Panc1 (cell line): ENCODE data around the gene CSTF2T. TPM values are rescaled to one million over a fixed set of nuclear protein-coding genes. Genes with fewer than 3 reads are reported as not detected.
A peak's percentile ranks its signal among the peaks of the same experiment; 100 is the strongest.

Source experiments
- ATAC-seq: fragments of 200-7000 bp; cut with Tn5 transposase; 2 replicates; pipeline ENCODE4 v1.9.1; 2020; ENCODE audit warnings: mild to moderate bottlenecking, moderate library complexity
- Bru-seq: library from RNA; stranded (reverse); fragments of 400-500 nt; gene quantifications from one replicate; lab custom pipeline; 2021; lab: Mats Ljungman, UMichigan
- BruChase-seq, 2 experiments: library from RNA; stranded (reverse); fragments of 400-500 nt; gene quantifications; one replicate each; lab custom pipeline; 2021; lab: Mats Ljungman, UMichigan
- BruUV-seq: library from RNA; stranded (reverse); fragments of 400-500 nt; replicated peaks from 2 replicates; lab custom pipeline; 2021; lab: Mats Ljungman, UMichigan
- CTCF ChIA-PET: fragments of 300-600 bp; sonication (Branson Sonifier 250); formaldehyde crosslinking; loops from one replicate; lab custom pipeline; 2022; ENCODE audit warnings: antibody characterized with exemption; lab: Charles Lee
- POLR2A ChIA-PET: fragments of 300-600 bp; sonication (Branson Sonifier 250); formaldehyde crosslinking; loops from one replicate; lab custom pipeline; 2022; ENCODE audit warnings: antibody characterized with exemption; lab: Charles Lee
- DNase-seq: peaks from one replicate; pipeline ENCODE4 v3.0.0-alpha.2; 2010; ENCODE audit warnings: low read depth, low spot score
- H3K27ac ChIP-seq: 2 replicates; pipeline ENCODE4 v1.5.1; 2011; ENCODE audit warnings: mild to moderate bottlenecking, low read length, inconsistent platforms
- H3K27me3 ChIP-seq: fragments of 200-500 bp; sonication (Bioruptor generic); 2 replicates; pipeline ENCODE4 v1.6.0; 2014; ENCODE audit warnings: low read length, inconsistent platforms; ENCODE audit not compliant: control insufficient read depth, insufficient read depth
- H3K36me3 ChIP-seq: fragments of 200-500 bp; sonication (Bioruptor generic); 2 replicates; pipeline ENCODE4 v1.5.1; 2014; ENCODE audit warnings: inconsistent platforms, mild to moderate bottlenecking, low read length, moderate library complexity; ENCODE audit not compliant: control insufficient read depth, insufficient read depth
- H3K4me1 ChIP-seq: 2 replicates; pipeline ENCODE4 v1.5.1; 2011; ENCODE audit warnings: inconsistent platforms, mild to moderate bottlenecking, low read length, moderate library complexity; ENCODE audit not compliant: control insufficient read depth, insufficient read depth
- H3K4me3 ChIP-seq, 2 experiments: 2 replicates each; pipeline ENCODE4 v1.5.1; 2011 to 2012; ENCODE audit warnings: low read depth in 2 of 2, low read length in 2 of 2, mild to moderate bottlenecking in 2 of 2, inconsistent platforms in 1 of 2, moderate library complexity in 1 of 2
- H3K9me3 ChIP-seq: fragments of 200-500 bp; sonication (Bioruptor generic); 2 replicates; pipeline ENCODE4 v1.5.1; 2014; ENCODE audit warnings: low read depth, mild to moderate bottlenecking, inconsistent platforms, low read length, moderate library complexity; ENCODE audit not compliant: control insufficient read depth, insufficient read depth
- POLR2AphosphoS5 ChIP-seq: IDR thresholded peaks from 2 replicates; pipeline ENCODE4 v1.6.1; 2012; ENCODE audit warnings: mild to moderate bottlenecking, low read depth, low read length, moderate library complexity
- SIN3A ChIP-seq: IDR thresholded peaks from 2 replicates; pipeline ENCODE4 v1.6.1; 2012; ENCODE audit warnings: low read depth, mild to moderate bottlenecking, low read length, moderate library complexity, borderline replicate concordance; ENCODE audit not compliant: insufficient read depth
- TCF7L2 ChIP-seq: IDR thresholded peaks from 2 replicates; pipeline ENCODE4 v1.6.1; 2011; ENCODE audit warnings: mild to moderate bottlenecking, low read depth, low read length, inconsistent platforms
- in situ Hi-C: cut with HindIII; loops from 2 replicates; pipeline ENCODE4 v1.10.0; 2016; ENCODE audit warnings: low sequenced_read_pairs, low pct_unique_long_range_greater_than_20kb
- intact Hi-C: fragments of 100-400 bp; cut with micrococcal nuclease; formaldehyde crosslinking; loops from one replicate; pipeline ENCODE4 v1.10.0; 2022; ENCODE audit not compliant: unreplicated experiment
- long read RNA-seq: library from polyadenylated mRNA; unstranded; transcript quantifications from one replicate; pipeline ENCODE4 v2.0.0, GENCODE V29; 2021; ENCODE audit not compliant: unreplicated experiment
- polyA plus RNA-seq: library from polyadenylated mRNA; unstranded; fragments of >200 nt; gene quantifications from one replicate; pipeline ENCODE4 v1.2.1, GENCODE V29; 2012; ENCODE audit warnings: missing spikeins; ENCODE audit not compliant: insufficient read length
- total RNA-seq: library from RNA; stranded (reverse); gene quantifications from one replicate; pipeline ENCODE4 v1.2.1, GENCODE V29; 2021; ENCODE audit not compliant: unreplicated experiment
- TF ChIP-seq, protein P1 (sequence below), 2 experiments: IDR thresholded peaks; 2 replicates each; pipeline ENCODE4 v1.6.1; 2011 to 2012; ENCODE audit warnings: low read depth in 2 of 2, control low read depth in 1 of 2, low read length in 1 of 2, mild to moderate bottlenecking in 1 of 2, moderate library complexity in 1 of 2; ENCODE audit not compliant: insufficient read depth in 1 of 2
- TF ChIP-seq, protein P2 (sequence below): fragments of 450-650 bp; IDR thresholded peaks from 2 replicates; pipeline ENCODE4 v1.5.1; 2017; ENCODE audit warnings: mild to moderate bottlenecking

The CSTF2T gene, protein sequence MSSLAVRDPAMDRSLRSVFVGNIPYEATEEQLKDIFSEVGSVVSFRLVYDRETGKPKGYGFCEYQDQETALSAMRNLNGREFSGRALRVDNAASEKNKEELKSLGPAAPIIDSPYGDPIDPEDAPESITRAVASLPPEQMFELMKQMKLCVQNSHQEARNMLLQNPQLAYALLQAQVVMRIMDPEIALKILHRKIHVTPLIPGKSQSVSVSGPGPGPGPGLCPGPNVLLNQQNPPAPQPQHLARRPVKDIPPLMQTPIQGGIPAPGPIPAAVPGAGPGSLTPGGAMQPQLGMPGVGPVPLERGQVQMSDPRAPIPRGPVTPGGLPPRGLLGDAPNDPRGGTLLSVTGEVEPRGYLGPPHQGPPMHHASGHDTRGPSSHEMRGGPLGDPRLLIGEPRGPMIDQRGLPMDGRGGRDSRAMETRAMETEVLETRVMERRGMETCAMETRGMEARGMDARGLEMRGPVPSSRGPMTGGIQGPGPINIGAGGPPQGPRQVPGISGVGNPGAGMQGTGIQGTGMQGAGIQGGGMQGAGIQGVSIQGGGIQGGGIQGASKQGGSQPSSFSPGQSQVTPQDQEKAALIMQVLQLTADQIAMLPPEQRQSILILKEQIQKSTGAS
- total RNA-seq (20.8 TPM), Bru-seq, nascent RNA (percentile 89 among the genes with signal in this experiment), BruChase-seq, experiment 1, labeled RNA remaining after a 2-hour chase (percentile 98 among the genes with signal in this experiment), BruChase-seq, experiment 2, labeled RNA remaining after a 6-hour chase (percentile 87 among the genes with signal in this experiment)
- 14.9 TPM for polyA plus RNA-seq
- long read RNA-seq, full-length matches to known transcripts = 17 of 17 reads
- long read RNA-seq, partial matches to known transcripts = 0 of 17 reads
- long read RNA-seq, other reads (novel, unspliced or antisense) = 0 of 17 reads

DNA sequence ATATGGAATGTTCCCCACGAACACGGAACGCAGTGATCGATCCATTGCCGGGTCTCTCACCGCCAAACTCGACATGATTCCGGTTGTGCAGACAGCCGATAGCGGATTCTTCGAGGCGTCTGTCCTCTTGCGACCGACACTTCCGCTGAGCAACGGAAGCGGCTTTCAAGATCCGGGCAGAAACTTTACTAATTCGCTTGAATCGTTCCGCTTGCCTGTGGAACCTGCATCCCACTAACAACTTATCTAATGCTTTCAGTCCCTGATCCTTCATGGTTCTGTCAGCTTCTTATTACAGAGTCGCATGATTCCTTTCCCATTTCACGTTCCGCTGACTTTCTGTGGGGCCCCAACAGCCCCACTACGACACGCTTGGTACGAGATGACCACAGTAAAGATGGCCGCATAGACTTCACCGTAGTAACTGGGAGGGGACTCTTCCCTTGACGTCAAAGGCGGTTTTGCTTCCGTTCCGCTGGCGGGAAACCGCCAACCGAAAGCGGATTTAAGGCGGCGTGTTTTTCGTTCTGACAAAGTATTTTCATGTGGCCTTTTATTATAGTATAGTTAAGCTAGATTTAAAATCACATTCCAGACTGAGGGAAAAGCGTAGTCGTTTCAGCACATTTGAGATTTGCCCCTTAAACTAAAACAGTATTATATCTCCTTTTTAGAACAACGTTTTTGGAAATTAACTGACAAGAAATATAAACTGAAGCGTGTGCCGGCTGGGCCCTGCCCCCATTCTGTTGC lies at the start of gene CSTF2T:
Gene CSTF2T (minus strand): TSS at position 121 of the 753 bp plus-strand sequence. CDS start 46 bp downstream, at position 75.
- H3K4me3 ChIP-seq = peak within 1 kb of the TSS; percentile 98 to 99
- TSS peak; percentile 95 for BruUV-seq
- ChIA-PET CTCF (no interaction called here), POLR2A (interaction anchor here (0.5 kb wide), 1 partner anchor 493 kb away, joined by 4 read pairs; no protein-coding TSS in a partner anchor)
- peaks cover 17% of the 10 kb centered on the region for H3K4me1 ChIP-seq
- in situ Hi-C loops = no loop called here
- H3K27ac ChIP-seq = peak within 1 kb of the TSS; percentile 100
- H3K9me3 ChIP-seq = no peaks in the 10 kb centered on the region
- H3K36me3 ChIP-seq = peaks cover 4% of the 10 kb centered on the region; the same call in 1 of the 2 replicates
- ATAC-seq (peak; percentile 98), DNase-seq (peak; percentile 80)
- H3K27me3 ChIP-seq = no peaks in the 10 kb centered on the region
- TF ChIP-seq, protein P1, sequence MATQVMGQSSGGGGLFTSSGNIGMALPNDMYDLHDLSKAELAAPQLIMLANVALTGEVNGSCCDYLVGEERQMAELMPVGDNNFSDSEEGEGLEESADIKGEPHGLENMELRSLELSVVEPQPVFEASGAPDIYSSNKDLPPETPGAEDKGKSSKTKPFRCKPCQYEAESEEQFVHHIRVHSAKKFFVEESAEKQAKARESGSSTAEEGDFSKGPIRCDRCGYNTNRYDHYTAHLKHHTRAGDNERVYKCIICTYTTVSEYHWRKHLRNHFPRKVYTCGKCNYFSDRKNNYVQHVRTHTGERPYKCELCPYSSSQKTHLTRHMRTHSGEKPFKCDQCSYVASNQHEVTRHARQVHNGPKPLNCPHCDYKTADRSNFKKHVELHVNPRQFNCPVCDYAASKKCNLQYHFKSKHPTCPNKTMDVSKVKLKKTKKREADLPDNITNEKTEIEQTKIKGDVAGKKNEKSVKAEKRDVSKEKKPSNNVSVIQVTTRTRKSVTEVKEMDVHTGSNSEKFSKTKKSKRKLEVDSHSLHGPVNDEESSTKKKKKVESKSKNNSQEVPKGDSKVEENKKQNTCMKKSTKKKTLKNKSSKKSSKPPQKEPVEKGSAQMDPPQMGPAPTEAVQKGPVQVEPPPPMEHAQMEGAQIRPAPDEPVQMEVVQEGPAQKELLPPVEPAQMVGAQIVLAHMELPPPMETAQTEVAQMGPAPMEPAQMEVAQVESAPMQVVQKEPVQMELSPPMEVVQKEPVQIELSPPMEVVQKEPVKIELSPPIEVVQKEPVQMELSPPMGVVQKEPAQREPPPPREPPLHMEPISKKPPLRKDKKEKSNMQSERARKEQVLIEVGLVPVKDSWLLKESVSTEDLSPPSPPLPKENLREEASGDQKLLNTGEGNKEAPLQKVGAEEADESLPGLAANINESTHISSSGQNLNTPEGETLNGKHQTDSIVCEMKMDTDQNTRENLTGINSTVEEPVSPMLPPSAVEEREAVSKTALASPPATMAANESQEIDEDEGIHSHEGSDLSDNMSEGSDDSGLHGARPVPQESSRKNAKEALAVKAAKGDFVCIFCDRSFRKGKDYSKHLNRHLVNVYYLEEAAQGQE (IDR thresholded peaks at IDR 0.05; ENCODE audit: insufficient read depth in 1 of 2, low read depth in 2 of 2, low read length in 1 of 2) = 0 out of 4 replicates have a peak, but pooled peaks of 1 of the 2 experiments have one; percentile 31
- TF ChIP-seq, protein P2, sequence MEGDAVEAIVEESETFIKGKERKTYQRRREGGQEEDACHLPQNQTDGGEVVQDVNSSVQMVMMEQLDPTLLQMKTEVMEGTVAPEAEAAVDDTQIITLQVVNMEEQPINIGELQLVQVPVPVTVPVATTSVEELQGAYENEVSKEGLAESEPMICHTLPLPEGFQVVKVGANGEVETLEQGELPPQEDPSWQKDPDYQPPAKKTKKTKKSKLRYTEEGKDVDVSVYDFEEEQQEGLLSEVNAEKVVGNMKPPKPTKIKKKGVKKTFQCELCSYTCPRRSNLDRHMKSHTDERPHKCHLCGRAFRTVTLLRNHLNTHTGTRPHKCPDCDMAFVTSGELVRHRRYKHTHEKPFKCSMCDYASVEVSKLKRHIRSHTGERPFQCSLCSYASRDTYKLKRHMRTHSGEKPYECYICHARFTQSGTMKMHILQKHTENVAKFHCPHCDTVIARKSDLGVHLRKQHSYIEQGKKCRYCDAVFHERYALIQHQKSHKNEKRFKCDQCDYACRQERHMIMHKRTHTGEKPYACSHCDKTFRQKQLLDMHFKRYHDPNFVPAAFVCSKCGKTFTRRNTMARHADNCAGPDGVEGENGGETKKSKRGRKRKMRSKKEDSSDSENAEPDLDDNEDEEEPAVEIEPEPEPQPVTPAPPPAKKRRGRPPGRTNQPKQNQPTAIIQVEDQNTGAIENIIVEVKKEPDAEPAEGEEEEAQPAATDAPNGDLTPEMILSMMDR = no peak
- no peak; the same call in none of the 2 replicates for TF ChIP-seq TCF7L2
- TF ChIP-seq SIN3A = no peak
- peak; percentile 83 for TF ChIP-seq POLR2AphosphoS5
- intact Hi-C loops = no loop called here

DNA sequence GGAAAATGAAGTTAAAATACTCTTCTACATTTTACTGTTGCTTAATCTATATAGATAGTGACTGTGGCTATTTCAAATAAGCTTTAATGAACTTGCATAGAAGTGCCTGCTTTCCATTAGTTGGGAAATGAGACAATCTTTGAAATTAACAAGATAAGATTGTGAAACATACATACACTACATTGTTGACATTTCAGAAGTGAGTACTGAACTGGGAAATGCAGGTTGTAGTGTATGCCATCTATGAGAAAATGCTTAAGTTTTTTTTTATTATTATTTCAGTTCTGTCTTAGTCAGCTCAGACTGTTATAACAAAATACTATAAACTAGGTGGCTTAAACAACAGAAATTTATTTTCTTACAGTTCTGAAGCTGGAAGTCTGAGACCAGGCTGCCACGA lies 49.6 kb upstream of the CSTF2T start:
- CTCF ChIA-PET = no interaction called here
- no peak overlapping the region for H3K4me3 ChIP-seq
- H3K36me3 ChIP-seq = no peaks in the 10 kb centered on the region
- no peaks in the 10 kb centered on the region for H3K9me3 ChIP-seq
- DNase-seq = no peak
- intact Hi-C loops = no loop called here
- TF ChIP-seq, protein P1 (IDR thresholded peaks at IDR 0.05; ENCODE audit: insufficient read depth in 1 of 2, low read depth in 2 of 2, low read length in 1 of 2) = no peak
- TF ChIP-seq TCF7L2 = no peak
- no peak for TF ChIP-seq SIN3A
- TF ChIP-seq, protein P2 = no peak
- no peak for TF ChIP-seq POLR2AphosphoS5
- POLR2A ChIA-PET = no interaction called here
- H3K4me1 ChIP-seq = no peaks in the 10 kb centered on the region
- no peak for ATAC-seq
- no peaks in the 10 kb centered on the region for H3K27me3 ChIP-seq
- BruUV-seq = no TSS peak
- H3K27ac ChIP-seq = no peak overlapping the region
- in situ Hi-C loops = no loop called here
